ENCODE results near the gene CACTIN. TPM values are rescaled to one million over a fixed set of nuclear protein-coding genes. Genes with fewer than 3 reads are reported as not detected.

The CACTIN gene
- total and polyA plus RNA-seq, 4 donors: 16.7 to 23.4 (median 18.7) TPM

DNA sequence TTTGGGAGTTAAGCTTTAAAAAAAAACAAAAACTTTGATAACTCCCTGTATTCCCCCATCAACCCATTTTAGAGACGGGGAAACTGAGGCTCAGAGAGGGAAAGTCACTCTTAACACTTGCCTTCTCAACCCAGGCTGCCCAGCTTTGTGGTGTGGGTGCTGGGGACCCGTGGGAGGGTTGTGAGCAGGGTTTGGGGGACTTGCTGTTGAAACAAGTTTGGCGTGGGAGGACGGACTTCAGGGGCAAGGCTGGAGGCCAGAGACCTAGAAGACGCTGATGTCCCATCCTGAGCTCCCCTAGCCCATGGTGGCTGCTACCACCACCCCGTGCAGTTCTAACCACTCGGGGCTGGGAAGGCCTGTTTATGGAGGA, 747 bp upstream of the CACTIN start:
- peaks cover under 1 to 28% (median 3%) of the 10 kb centered on the region in 4 donors for H3K36me3 ChIP-seq (ENCODE audit: control insufficient read depth in 4 of 4, insufficient read depth in 4 of 4, low read length in 4 of 4)
- TF ChIP-seq, protein P1, sequence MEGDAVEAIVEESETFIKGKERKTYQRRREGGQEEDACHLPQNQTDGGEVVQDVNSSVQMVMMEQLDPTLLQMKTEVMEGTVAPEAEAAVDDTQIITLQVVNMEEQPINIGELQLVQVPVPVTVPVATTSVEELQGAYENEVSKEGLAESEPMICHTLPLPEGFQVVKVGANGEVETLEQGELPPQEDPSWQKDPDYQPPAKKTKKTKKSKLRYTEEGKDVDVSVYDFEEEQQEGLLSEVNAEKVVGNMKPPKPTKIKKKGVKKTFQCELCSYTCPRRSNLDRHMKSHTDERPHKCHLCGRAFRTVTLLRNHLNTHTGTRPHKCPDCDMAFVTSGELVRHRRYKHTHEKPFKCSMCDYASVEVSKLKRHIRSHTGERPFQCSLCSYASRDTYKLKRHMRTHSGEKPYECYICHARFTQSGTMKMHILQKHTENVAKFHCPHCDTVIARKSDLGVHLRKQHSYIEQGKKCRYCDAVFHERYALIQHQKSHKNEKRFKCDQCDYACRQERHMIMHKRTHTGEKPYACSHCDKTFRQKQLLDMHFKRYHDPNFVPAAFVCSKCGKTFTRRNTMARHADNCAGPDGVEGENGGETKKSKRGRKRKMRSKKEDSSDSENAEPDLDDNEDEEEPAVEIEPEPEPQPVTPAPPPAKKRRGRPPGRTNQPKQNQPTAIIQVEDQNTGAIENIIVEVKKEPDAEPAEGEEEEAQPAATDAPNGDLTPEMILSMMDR (IDR thresholded peaks at IDR 0.05; ENCODE audit: control extremely low read depth, extremely low read depth): no peak
- 62 to 68% methylated on average over 7 of the region's 7 CpGs for WGBS, 2 donors
- H3K27ac ChIP-seq (ENCODE audit: low read depth in 1 of 2, low read length in 1 of 2): no peak overlapping the region
- H3K4me1 ChIP-seq (ENCODE audit: control insufficient read depth in 5 of 5, insufficient read depth in 5 of 5, low read length in 5 of 5): peaks cover 3 to 11% (median 8%) of the 10 kb centered on the region in 5 donors
- H3K9ac ChIP-seq (ENCODE audit: insufficient read depth in 1 of 2, low read length in 2 of 2): no peak overlapping the region
- no peak overlapping the region for H3K4me3 ChIP-seq
- no peaks in the 10 kb centered on the region for H3K27me3 ChIP-seq (ENCODE audit: control insufficient read depth in 3 of 3, insufficient read depth in 3 of 3, low read length in 2 of 3)
- DNase-seq (no peak), ATAC-seq (ENCODE audit: insufficient read depth, low FRiP score) (no peak)
- no peaks in the 10 kb centered on the region for H3K9me3 ChIP-seq (ENCODE audit: control insufficient read depth in 4 of 4, insufficient read depth in 3 of 4, low read length in 3 of 4)

DNA sequence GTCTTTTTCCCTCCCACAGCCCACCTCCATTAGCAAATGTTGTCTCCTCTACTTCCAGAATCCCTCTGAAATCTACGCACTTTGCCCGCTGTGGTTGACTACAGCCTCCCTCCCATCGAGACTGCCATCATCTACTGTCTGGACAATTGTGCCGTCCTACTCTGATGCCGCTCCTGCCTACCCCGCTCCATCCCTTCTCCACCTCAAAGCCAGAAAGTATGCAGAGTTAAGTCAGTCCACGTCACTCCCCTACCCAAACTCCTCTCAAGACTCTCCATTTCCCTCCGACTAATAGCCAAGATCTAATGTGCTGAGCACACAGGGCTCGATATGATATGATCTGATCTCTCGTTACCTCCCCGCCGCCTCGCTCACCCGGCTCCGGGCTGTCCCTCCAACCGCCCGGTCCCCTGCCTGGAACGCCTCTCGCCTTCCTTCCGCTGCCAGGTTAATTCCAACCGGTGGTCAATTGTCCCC, 556 bp downstream of the CACTIN start:
- H3K36me3 ChIP-seq (ENCODE audit: control insufficient read depth in 4 of 4, insufficient read depth in 4 of 4, low read length in 4 of 4): peaks cover 0 to 25% (median 2%) of the 10 kb centered on the region in 4 donors
- 1 to 2% methylated on average over 21 of the region's 21 CpGs for WGBS, 2 donors
- ATAC-seq (ENCODE audit: insufficient read depth, low FRiP score): no peak
- peak overlapping the region; percentile 92 to 99 for H3K27ac ChIP-seq (ENCODE audit: low read depth in 1 of 2, low read length in 1 of 2)
- TF ChIP-seq, protein P1 (IDR thresholded peaks at IDR 0.05; ENCODE audit: control extremely low read depth, extremely low read depth): no peak
- no peak for DNase-seq
- peak overlapping the region; percentile 72 to 89 for H3K9ac ChIP-seq (ENCODE audit: insufficient read depth in 1 of 2, low read length in 2 of 2)
- H3K4me1 ChIP-seq (ENCODE audit: control insufficient read depth in 5 of 5, insufficient read depth in 5 of 5, low read length in 5 of 5): peaks cover 3 to 11% (median 8%) of the 10 kb centered on the region in 5 donors
- no peaks in the 10 kb centered on the region for H3K27me3 ChIP-seq (ENCODE audit: control insufficient read depth in 3 of 3, insufficient read depth in 3 of 3, low read length in 2 of 3)
- H3K9me3 ChIP-seq (ENCODE audit: control insufficient read depth in 4 of 4, insufficient read depth in 3 of 4, low read length in 3 of 4): no peaks in the 10 kb centered on the region
- peak overlapping the region; percentile 90 for H3K4me3 ChIP-seq

DNA sequence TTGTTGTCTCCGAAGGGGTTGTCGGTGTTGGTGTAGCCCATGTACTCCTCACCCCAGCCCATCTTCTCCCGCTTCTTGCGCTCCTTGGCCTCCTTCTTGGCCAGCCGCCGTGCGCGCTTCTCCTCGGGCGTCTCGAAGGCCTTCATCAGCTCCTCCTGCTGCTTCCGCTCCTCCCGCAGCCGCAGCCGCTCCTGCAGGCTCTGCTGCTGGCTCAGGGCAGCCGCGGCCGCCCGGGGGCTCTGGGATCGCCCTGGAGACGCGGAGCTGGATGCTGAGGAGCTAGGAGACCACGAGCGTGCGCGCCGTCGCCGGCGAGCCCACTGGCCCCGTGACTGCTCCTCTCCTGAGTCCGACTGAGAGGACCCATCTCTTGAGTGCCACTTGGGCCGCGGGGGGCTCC, 2.9 kb downstream of the CACTIN start:
- no peak overlapping the region for H3K9ac ChIP-seq (ENCODE audit: insufficient read depth in 1 of 2, low read length in 2 of 2)
- no peak overlapping the region for H3K4me3 ChIP-seq
- TF ChIP-seq, protein P1 (IDR thresholded peaks at IDR 0.05; ENCODE audit: control extremely low read depth, extremely low read depth): no peak
- no peaks in the 10 kb centered on the region for H3K27me3 ChIP-seq (ENCODE audit: control insufficient read depth in 3 of 3, insufficient read depth in 3 of 3, low read length in 2 of 3)
- H3K9me3 ChIP-seq (ENCODE audit: control insufficient read depth in 4 of 4, insufficient read depth in 3 of 4, low read length in 3 of 4): no peaks in the 10 kb centered on the region
- no peak overlapping the region for H3K27ac ChIP-seq (ENCODE audit: low read depth in 1 of 2, low read length in 1 of 2)
- H3K4me1 ChIP-seq (ENCODE audit: control insufficient read depth in 5 of 5, insufficient read depth in 5 of 5, low read length in 5 of 5): peaks cover 3 to 11% (median 8%) of the 10 kb centered on the region in 5 donors
- ATAC-seq (ENCODE audit: insufficient read depth, low FRiP score): no peak
- H3K36me3 ChIP-seq (ENCODE audit: control insufficient read depth in 4 of 4, insufficient read depth in 4 of 4, low read length in 4 of 4): peaks cover 0 to 39% (median 6%) of the 10 kb centered on the region in 4 donors
- no peak for DNase-seq
- WGBS, 2 donors: 93% methylated on average over 34 of the region's 34 CpGs

DNA sequence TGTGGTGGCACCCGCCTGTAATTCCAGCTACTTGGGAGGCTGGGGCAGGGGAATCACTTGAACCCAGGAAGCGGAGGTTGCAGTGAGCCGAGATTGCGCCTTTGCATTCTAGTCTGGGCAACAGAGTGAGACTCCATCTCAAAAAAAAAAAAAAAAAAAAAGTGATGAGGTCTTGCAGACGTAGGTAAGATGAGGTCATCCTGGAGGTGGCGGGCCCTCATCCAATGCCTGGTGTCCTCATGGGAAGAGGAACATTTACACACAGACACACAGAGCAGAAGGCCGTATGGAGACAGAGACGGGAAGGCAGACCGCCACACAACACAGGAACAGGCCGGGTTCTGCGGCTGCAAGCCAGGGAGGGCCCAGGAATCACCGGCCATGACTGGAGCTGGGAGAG, 4.4 kb downstream of the CACTIN start:
- H3K9me3 ChIP-seq (ENCODE audit: control insufficient read depth in 4 of 4, insufficient read depth in 3 of 4, low read length in 3 of 4): no peaks in the 10 kb centered on the region
- no peak for DNase-seq
- H3K9ac ChIP-seq (ENCODE audit: insufficient read depth in 1 of 2, low read length in 2 of 2): no peak overlapping the region
- no peak overlapping the region for H3K4me3 ChIP-seq
- ATAC-seq (ENCODE audit: insufficient read depth, low FRiP score): no peak
- peaks cover 0 to 43% (median 6%) of the 10 kb centered on the region in 4 donors for H3K36me3 ChIP-seq (ENCODE audit: control insufficient read depth in 4 of 4, insufficient read depth in 4 of 4, low read length in 4 of 4)
- no peaks in the 10 kb centered on the region for H3K27me3 ChIP-seq (ENCODE audit: control insufficient read depth in 3 of 3, insufficient read depth in 3 of 3, low read length in 2 of 3)
- no peak overlapping the region for H3K27ac ChIP-seq (ENCODE audit: low read depth in 1 of 2, low read length in 1 of 2)
- peaks cover 3 to 17% (median 11%) of the 10 kb centered on the region in 5 donors for H3K4me1 ChIP-seq (ENCODE audit: control insufficient read depth in 5 of 5, insufficient read depth in 5 of 5, low read length in 5 of 5)
- WGBS, 2 donors: 89 to 91% methylated on average over 12 of the region's 12 CpGs
- TF ChIP-seq, protein P1 (IDR thresholded peaks at IDR 0.05; ENCODE audit: control extremely low read depth, extremely low read depth): no peak
